ENCODE measurements around the gene ZNF579. TPM values are rescaled to one million over a fixed set of nuclear protein-coding genes. Genes with fewer than 3 reads are reported as not detected.

Gene ZNF579
- polyA plus RNA-seq, 1 donor (not counting 4 experiments of a cell fraction or from before 2014, with no cell fraction given) = 1.5 TPM

DNA sequence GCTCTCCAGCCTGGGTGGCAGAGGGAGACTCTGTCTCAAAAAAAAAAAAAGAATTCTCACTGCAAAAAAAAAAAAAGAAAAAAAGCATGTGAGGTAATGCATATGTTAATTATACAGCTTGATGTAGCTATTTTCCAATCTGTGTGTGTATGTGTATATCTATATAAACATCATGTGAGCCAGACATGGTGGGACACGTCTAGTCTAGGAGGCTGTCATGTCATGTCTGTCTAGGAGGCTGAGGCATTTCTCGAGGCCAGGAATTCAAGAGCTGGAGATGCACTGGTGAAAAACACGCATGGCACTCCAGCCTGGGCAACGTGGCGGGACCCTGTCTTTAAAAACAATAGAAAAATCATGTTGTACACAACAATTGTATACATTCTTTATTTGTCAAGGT is 28.4 kb downstream of the ZNF579 start:
- Histone ChIP-seq H3K27ac (ENCODE audit: control insufficient read depth, insufficient read depth, low read length) (no peak overlapping the region), H3K4me1 (ENCODE audit: control insufficient read depth, extremely low read depth, insufficient read depth, low read length) (peaks cover 3% of the 10 kb centered on the region), H3K36me3 (ENCODE audit: control insufficient read depth in 2 of 2, extremely low read depth in 1 of 2, insufficient read depth in 2 of 2, low read length in 2 of 2) (no peaks in the 10 kb centered on the region), H3K9me3 (ENCODE audit: control insufficient read depth, low read depth, low read length) (no peaks in the 10 kb centered on the region), H2AFZ (ENCODE audit: control insufficient read depth, low read length) (no peak overlapping the region), H4K20me1 (ENCODE audit: control insufficient read depth, extremely low read depth, insufficient read depth, low read length) (no peaks in the 10 kb centered on the region), H3K4me2 (ENCODE audit: control insufficient read depth, extremely low read depth, insufficient read depth, low read depth, low read length) (no peak overlapping the region), H3K27me3 (ENCODE audit: control insufficient read depth, extremely low read depth, insufficient read depth, low read length) (no peaks in the 10 kb centered on the region), H3K9me1 (ENCODE audit: control insufficient read depth, extremely low read depth, insufficient read depth, low read length) (no peaks in the 10 kb centered on the region), H3K79me2 (ENCODE audit: control insufficient read depth, insufficient read depth, low read length) (no peaks in the 10 kb centered on the region), H3K9ac (ENCODE audit: control insufficient read depth, extremely low read depth, insufficient read depth, low read length) (no peak overlapping the region), H3K4me3 (ENCODE audit: control insufficient read depth in 2 of 3, extremely low read depth in 1 of 3, insufficient read depth in 2 of 3, low read depth in 1 of 3, low read length in 3 of 3) (no peak overlapping the region)
- FAIRE-seq (no peak), DNase-seq (ENCODE audit: low read depth, low spot score) (no peak)
- dilution Hi-C loops (cut with MboI; ENCODE audit: extremely low pct_ligation_motif_present, low sequenced_read_pairs) = no loop called here
- no peak for TF ChIP-seq EZH2 (IDR thresholded peaks at IDR 0.05; ENCODE audit: low read length)
- TF ChIP-seq, protein P1, sequence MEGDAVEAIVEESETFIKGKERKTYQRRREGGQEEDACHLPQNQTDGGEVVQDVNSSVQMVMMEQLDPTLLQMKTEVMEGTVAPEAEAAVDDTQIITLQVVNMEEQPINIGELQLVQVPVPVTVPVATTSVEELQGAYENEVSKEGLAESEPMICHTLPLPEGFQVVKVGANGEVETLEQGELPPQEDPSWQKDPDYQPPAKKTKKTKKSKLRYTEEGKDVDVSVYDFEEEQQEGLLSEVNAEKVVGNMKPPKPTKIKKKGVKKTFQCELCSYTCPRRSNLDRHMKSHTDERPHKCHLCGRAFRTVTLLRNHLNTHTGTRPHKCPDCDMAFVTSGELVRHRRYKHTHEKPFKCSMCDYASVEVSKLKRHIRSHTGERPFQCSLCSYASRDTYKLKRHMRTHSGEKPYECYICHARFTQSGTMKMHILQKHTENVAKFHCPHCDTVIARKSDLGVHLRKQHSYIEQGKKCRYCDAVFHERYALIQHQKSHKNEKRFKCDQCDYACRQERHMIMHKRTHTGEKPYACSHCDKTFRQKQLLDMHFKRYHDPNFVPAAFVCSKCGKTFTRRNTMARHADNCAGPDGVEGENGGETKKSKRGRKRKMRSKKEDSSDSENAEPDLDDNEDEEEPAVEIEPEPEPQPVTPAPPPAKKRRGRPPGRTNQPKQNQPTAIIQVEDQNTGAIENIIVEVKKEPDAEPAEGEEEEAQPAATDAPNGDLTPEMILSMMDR (optimal IDR thresholded peaks at IDR 0.05 in 1 of 3, IDR thresholded peaks at IDR 0.05 in 1 of 3, conservative IDR thresholded peaks at IDR 0.05 in 1 of 3; ENCODE audit: extremely low read depth in 1 of 3, insufficient read depth in 2 of 3, low read length in 3 of 3) = no peak

- Histone ChIP-seq H3K9me1 (ENCODE audit: control insufficient read depth, extremely low read depth, insufficient read depth, low read length) (no peaks in the 10 kb centered on the region), H3K9ac (ENCODE audit: control insufficient read depth, extremely low read depth, insufficient read depth, low read length) (no peak overlapping the region), H3K4me2 (ENCODE audit: control insufficient read depth, extremely low read depth, insufficient read depth, low read depth, low read length) (no peak overlapping the region), H3K27ac (ENCODE audit: control insufficient read depth, insufficient read depth, low read length) (no peak overlapping the region), H3K4me3 (ENCODE audit: control insufficient read depth in 2 of 3, extremely low read depth in 1 of 3, insufficient read depth in 2 of 3, low read depth in 1 of 3, low read length in 3 of 3) (no peak overlapping the region), H3K27me3 (ENCODE audit: control insufficient read depth, extremely low read depth, insufficient read depth, low read length) (no peaks in the 10 kb centered on the region), H2AFZ (ENCODE audit: control insufficient read depth, low read length) (no peak overlapping the region), H3K36me3 (ENCODE audit: control insufficient read depth in 2 of 2, extremely low read depth in 1 of 2, insufficient read depth in 2 of 2, low read length in 2 of 2) (no peaks in the 10 kb centered on the region), H3K4me1 (ENCODE audit: control insufficient read depth, extremely low read depth, insufficient read depth, low read length) (peaks cover 3% of the 10 kb centered on the region), H4K20me1 (ENCODE audit: control insufficient read depth, extremely low read depth, insufficient read depth, low read length) (no peaks in the 10 kb centered on the region), H3K79me2 (ENCODE audit: control insufficient read depth, insufficient read depth, low read length) (no peaks in the 10 kb centered on the region), H3K9me3 (ENCODE audit: control insufficient read depth, low read depth, low read length) (no peaks in the 10 kb centered on the region)
- dilution Hi-C loops (cut with MboI; ENCODE audit: extremely low pct_ligation_motif_present, low sequenced_read_pairs) = no loop called here
- FAIRE-seq (no peak), DNase-seq (ENCODE audit: low read depth, low spot score) (no peak)
- TF ChIP-seq, protein P1 (optimal IDR thresholded peaks at IDR 0.05 in 1 of 3, IDR thresholded peaks at IDR 0.05 in 1 of 3, conservative IDR thresholded peaks at IDR 0.05 in 1 of 3; ENCODE audit: extremely low read depth in 1 of 3, insufficient read depth in 2 of 3, low read length in 3 of 3) = no peak
- no peak for TF ChIP-seq EZH2 (IDR thresholded peaks at IDR 0.05; ENCODE audit: low read length)
These were observed 30.4 kb downstream of the ZNF579 start for GRCh38 chr19:55550321-55550650.
